NCI-H524 (cell line): Measurements from ENCODE around the gene IL12RB1.
A peak's percentile ranks its signal among the peaks of the same experiment; 100 is the strongest.
"Not testable (repeated sequence)": the region's sequence is repeated elsewhere in the genome, so short reads cannot be mapped to it uniquely, and the experiment has no call there.

Source experiments
- DNase-seq, 2 experiments: peaks; one replicate each; lab custom pipeline; 2025; lab: John Stamatoyannopoulos, UW

IL12RB1 gene

GRCh38 chr19:18089726-18090125, 3.0 kb upstream of the IL12RB1 start:
- DNase-seq, result no peak

- not testable (repeated sequence) for DNase-seq
Measured at GRCh38 chr19:18089096-18089541, 2.4 kb upstream of the IL12RB1 start.

- no peak for DNase-seq
Measured at GRCh38 chr19:18085702-18086457, 854 bp downstream of the IL12RB1 start.

GRCh38 chr19:18083929-18084684, 2.6 kb downstream of the IL12RB1 start:
- DNase-seq, result no peak

GRCh38 chr19:18074192-18074591, 12.5 kb downstream of the IL12RB1 start:
- peak in 1 of 2 experiments; percentile 67 for DNase-seq

- no peak for DNase-seq
Measured at GRCh38 chr19:18073197-18073596, 13.5 kb downstream of the IL12RB1 start.

GRCh38 chr19:18072335-18072734, 14.4 kb downstream of the IL12RB1 start:
- peak in 1 of 2 experiments; percentile 53 for DNase-seq

- peak in 1 of 2 experiments; percentile 27 for DNase-seq
Measured at GRCh38 chr19:18070181-18070580, 16.6 kb downstream of the IL12RB1 start.

GRCh38 chr19:18069383-18069782, 17.4 kb downstream of the IL12RB1 start:
- DNase-seq, result no peak

- DNase-seq, result no peak
Measured at GRCh38 chr19:18068395-18068794, 18.3 kb downstream of the IL12RB1 start.

GRCh38 chr19:18065173-18065495, 21.6 kb downstream of the IL12RB1 start:
- DNase-seq, result no peak

GRCh38 chr19:18063463-18063862, 23.3 kb downstream of the IL12RB1 start:
- no peak for DNase-seq

- peak in 1 of 2 experiments; percentile 38 for DNase-seq
Measured at GRCh38 chr19:18062028-18062427, 24.7 kb downstream of the IL12RB1 start.

- DNase-seq, result peak; percentile 89 to 95
Measured at GRCh38 chr19:18060472-18060871, 26.3 kb downstream of the IL12RB1 start.

GRCh38 chr19:18059902-18060301, 26.8 kb downstream of the IL12RB1 start:
- no peak for DNase-seq

GRCh38 chr19:18059297-18059696, 27.4 kb downstream of the IL12RB1 start:
- DNase-seq, result no peak

GRCh38 chr19:18058208-18059009, 28.3 kb downstream of the IL12RB1 start:
- peak; percentile 58 to 67 for DNase-seq

- DNase-seq, result no peak
Measured at GRCh38 chr19:18057557-18057956, 29.2 kb downstream of the IL12RB1 start.

GRCh38 chr19:18055967-18056366, 30.8 kb downstream of the IL12RB1 start:
- DNase-seq, result no peak

- no peak for DNase-seq
Measured at GRCh38 chr19:18053576-18054219, 33.0 kb downstream of the IL12RB1 start.

- no peak for DNase-seq
Measured at GRCh38 chr19:18051887-18052286, 34.8 kb downstream of the IL12RB1 start.

- DNase-seq, result no peak
Measured at GRCh38 chr19:18049385-18049784, 37.3 kb downstream of the IL12RB1 start.
